Calu3 (cell line): ENCODE measurements around the gene NAV2. TPM values are rescaled to one million over a fixed set of nuclear protein-coding genes. Genes with fewer than 3 reads are reported as not detected.
"Not testable (repeated sequence)": the region's sequence is repeated elsewhere in the genome, so short reads cannot be mapped to it uniquely, and the experiment has no call there.

Source experiments
- BruUV-seq: library from RNA; stranded (reverse); fragments of 400-500 nt; replicated peaks from 2 replicates; lab custom pipeline; 2021; lab: Mats Ljungman, UMichigan
- CTCF ChIA-PET: fragments of 300-600 bp; sonication (Branson Sonifier 250); formaldehyde crosslinking; loops from one replicate; lab custom pipeline; 2022; ENCODE audit warnings: antibody characterized with exemption; lab: Charles Lee
- DNase-seq: peaks from one replicate; pipeline ENCODE4 v3.0.0; 2022
- H3K27ac Mint-ChIP-seq: one replicate; pipeline ENCODE4 v1.8.0; 2022; ENCODE audit warnings: mixed read lengths; ENCODE audit not compliant: unreplicated experiment
- H3K27me3 Mint-ChIP-seq: one replicate; pipeline ENCODE4 v1.8.0; 2022; ENCODE audit warnings: mixed read lengths; ENCODE audit not compliant: unreplicated experiment
- H3K36me3 Mint-ChIP-seq: one replicate; pipeline ENCODE4 v1.8.0; 2022; ENCODE audit warnings: mild to moderate bottlenecking, moderate library complexity, mixed read lengths; ENCODE audit not compliant: insufficient read depth, unreplicated experiment
- H3K4me1 Mint-ChIP-seq: one replicate; pipeline ENCODE4 v1.8.0; 2022; ENCODE audit warnings: mild to moderate bottlenecking, low read depth, mixed read lengths; ENCODE audit not compliant: unreplicated experiment
- H3K4me3 Mint-ChIP-seq: one replicate; pipeline ENCODE4 v1.8.0; 2022; ENCODE audit warnings: mild to moderate bottlenecking, low read depth, moderate library complexity, mixed read lengths; ENCODE audit not compliant: unreplicated experiment
- H3K9me3 Mint-ChIP-seq: one replicate; pipeline ENCODE4 v1.8.0; 2022; ENCODE audit warnings: low read depth, mixed read lengths; ENCODE audit not compliant: unreplicated experiment
- CTCF ChIP-seq: fragments of 200-600 bp; IDR thresholded peaks from one replicate; pipeline ENCODE4 v1.8.0; 2022; ENCODE audit warnings: antibody characterized with exemption; ENCODE audit not compliant: unreplicated experiment
- intact Hi-C: fragments of 100-400 bp; cut with micrococcal nuclease; formaldehyde crosslinking; loops from one replicate; pipeline ENCODE4 v1.10.0; 2022; ENCODE audit not compliant: unreplicated experiment
- total RNA-seq: library from RNA; stranded (reverse); gene quantifications from 2 replicates; pipeline ENCODE4 v1.2.3, GENCODE V29; 2022

The NAV2 gene
- total RNA-seq, 1 experiment from 2014 or later: 21.4 TPM

DNA sequence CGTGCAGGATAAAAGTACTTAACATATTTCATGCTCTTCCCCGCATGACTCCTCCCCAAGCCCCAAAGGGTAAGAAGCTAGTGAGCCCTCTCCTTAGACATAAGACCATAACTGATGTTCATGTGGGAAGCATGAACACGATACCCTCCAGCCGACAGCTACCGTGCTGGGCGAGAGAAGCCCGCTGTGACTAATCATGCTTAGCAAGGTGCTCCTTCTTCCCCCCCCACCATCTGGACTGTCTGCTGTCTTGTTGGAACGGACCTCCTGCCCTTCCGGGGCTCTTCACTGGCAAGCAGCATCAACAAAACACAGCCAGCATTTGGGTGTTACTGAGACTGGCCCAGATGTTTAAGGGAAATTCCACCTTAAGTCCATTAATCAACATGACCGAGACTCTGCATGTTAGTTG, 247.0 kb downstream of the NAV2 start:
- CTCF ChIA-PET: no interaction called here
- no peak for DNase-seq

DNA sequence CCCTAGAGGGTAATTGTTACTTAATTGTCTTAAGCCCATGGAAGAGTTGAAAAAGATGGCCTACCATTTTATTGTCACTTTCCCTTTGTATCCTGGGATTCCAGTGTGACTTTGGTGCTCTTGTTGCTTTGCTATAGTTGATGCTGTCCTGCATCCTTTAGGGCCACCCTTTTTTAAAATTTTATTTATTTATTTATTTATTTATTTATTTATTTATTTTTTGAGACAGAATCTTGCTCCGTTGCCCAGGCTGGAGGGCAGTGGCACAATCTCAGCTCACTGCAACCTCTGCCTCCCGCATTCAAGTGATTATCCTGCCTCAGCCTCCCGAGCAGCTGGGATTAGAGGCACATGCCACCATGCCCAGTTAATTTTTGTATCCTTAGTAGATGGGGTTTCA, 247.8 kb downstream of the NAV2 start:
- H3K4me1 Mint-ChIP-seq, H3K4me3 Mint-ChIP-seq, H3K27ac Mint-ChIP-seq: not testable (repeated sequence)

More for the DNA sequence above, 247.0 kb downstream of the NAV2 start:
- H3K9me3 Mint-ChIP-seq: no peaks in the 10 kb centered on the region
- H3K27ac Mint-ChIP-seq: no peak overlapping the region
- TF ChIP-seq CTCF: no peak
- intact Hi-C loops: no loop called here
- no TSS peak for BruUV-seq
- H3K4me1 Mint-ChIP-seq: peaks cover 5% of the 10 kb centered on the region
- no peaks in the 10 kb centered on the region for H3K27me3 Mint-ChIP-seq
- H3K4me3 Mint-ChIP-seq: no peak overlapping the region
- no peaks in the 10 kb centered on the region for H3K36me3 Mint-ChIP-seq

DNA sequence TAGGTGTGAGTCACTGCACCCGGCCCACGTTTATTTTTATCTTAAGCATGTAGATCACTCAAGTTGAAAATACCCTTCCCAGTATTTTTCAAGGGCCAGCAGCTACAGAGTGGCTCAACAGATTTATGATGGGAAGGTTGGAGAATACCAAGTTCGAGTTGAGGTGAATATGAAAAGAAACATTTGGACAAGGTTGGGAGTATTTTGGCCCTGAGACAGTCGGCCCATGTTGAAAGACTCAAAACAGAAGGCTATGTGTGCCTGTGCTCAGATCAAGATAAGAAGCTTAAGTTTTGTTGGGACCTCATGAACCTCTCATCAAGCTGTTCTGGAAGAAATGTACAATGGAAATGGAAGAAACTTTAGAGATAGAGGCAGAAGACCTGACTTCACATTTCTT, 248.6 kb downstream of the NAV2 start:
- CTCF ChIA-PET: no interaction called here
- no peaks in the 10 kb centered on the region for H3K9me3 Mint-ChIP-seq
- no peaks in the 10 kb centered on the region for H3K27me3 Mint-ChIP-seq
- BruUV-seq: no TSS peak
- no peaks in the 10 kb centered on the region for H3K4me1 Mint-ChIP-seq
- TF ChIP-seq CTCF: no peak
- no peaks in the 10 kb centered on the region for H3K36me3 Mint-ChIP-seq
- intact Hi-C loops: no loop called here
- H3K4me3 Mint-ChIP-seq: no peak overlapping the region
- no peak overlapping the region for H3K27ac Mint-ChIP-seq
- no peak for DNase-seq

More for the DNA sequence above, 247.8 kb downstream of the NAV2 start:
- intact Hi-C loops, BruUV-seq, H3K36me3 Mint-ChIP-seq, DNase-seq, H3K9me3 Mint-ChIP-seq, H3K27me3 Mint-ChIP-seq: not testable (repeated sequence)
- CTCF ChIA-PET: interaction anchor here (0.6 kb wide), 1 partner anchor 1610 kb away, joined by 4 read pairs; no protein-coding TSS in a partner anchor

- no TSS peak for BruUV-seq
- H3K36me3 Mint-ChIP-seq: no peaks in the 10 kb centered on the region
- no peaks in the 10 kb centered on the region for H3K9me3 Mint-ChIP-seq
- intact Hi-C loops: no loop called here
- no peak for TF ChIP-seq CTCF
- CTCF ChIA-PET: interaction anchor here (0.9 kb wide), 1 partner anchor 10 kb away, joined by 3 read pairs; no protein-coding TSS in a partner anchor
- DNase-seq: no peak
- no peak overlapping the region for H3K27ac Mint-ChIP-seq
- H3K27me3 Mint-ChIP-seq: no peaks in the 10 kb centered on the region
- no peak overlapping the region for H3K4me3 Mint-ChIP-seq
- H3K4me1 Mint-ChIP-seq: no peaks in the 10 kb centered on the region
Measured at GRCh38 chr11:19962053-19962800, 249.6 kb downstream of the NAV2 start.

DNA sequence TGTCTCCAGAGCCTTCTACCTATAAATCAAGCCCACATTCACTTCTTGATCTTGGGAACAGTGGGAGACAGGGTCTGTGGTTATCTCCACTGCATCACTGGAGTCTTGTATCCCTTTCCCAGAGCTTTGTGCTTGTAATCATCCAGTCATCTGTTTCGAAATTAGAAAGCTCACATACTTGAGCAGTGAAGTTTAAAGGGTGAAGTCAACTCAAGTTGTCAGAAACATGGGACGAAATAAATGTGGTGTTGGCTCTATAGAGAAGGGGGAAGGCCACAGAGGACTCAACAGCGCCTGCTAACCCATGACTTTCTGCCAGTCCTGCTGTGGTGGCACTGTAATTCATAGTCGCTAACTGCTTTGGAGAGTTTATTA, 250.2 kb downstream of the NAV2 start:
- no peak for TF ChIP-seq CTCF
- CTCF ChIA-PET: interaction anchor here (0.9 kb wide), 1 partner anchor 9 kb away, joined by 3 read pairs; no protein-coding TSS in a partner anchor
- intact Hi-C loops: no loop called here
- no peaks in the 10 kb centered on the region for H3K27me3 Mint-ChIP-seq
- no peak for DNase-seq
- no peaks in the 10 kb centered on the region for H3K36me3 Mint-ChIP-seq
- no peak overlapping the region for H3K4me3 Mint-ChIP-seq
- peaks cover 4% of the 10 kb centered on the region for H3K4me1 Mint-ChIP-seq
- no peaks in the 10 kb centered on the region for H3K9me3 Mint-ChIP-seq
- no peak overlapping the region for H3K27ac Mint-ChIP-seq
- BruUV-seq: no TSS peak
